PC-9 (cell line): ENCODE results near the gene ADAMTS12. TPM values are rescaled to one million over a fixed set of nuclear protein-coding genes. Genes with fewer than 3 reads are reported as not detected.

Experiments
- BruUV-seq: library from RNA; stranded (reverse); fragments of 400-500 nt; replicated peaks from 2 replicates; lab custom pipeline; 2021; lab: Mats Ljungman, UMichigan
- CTCF ChIA-PET: fragments of 300-600 bp; sonication (Branson Sonifier 250); formaldehyde crosslinking; loops from one replicate; lab custom pipeline; 2022; ENCODE audit warnings: antibody characterized with exemption; lab: Charles Lee
- POLR2A ChIA-PET: fragments of 300-600 bp; sonication (Branson Sonifier 250); formaldehyde crosslinking; loops from one replicate; lab custom pipeline; 2022; ENCODE audit warnings: antibody characterized with exemption; ENCODE audit not compliant: unreplicated experiment; lab: Charles Lee
- DNase-seq, 2 experiments: peaks; one replicate each; pipeline versions ENCODE4 v3.0.0 to v3.0.0-alpha.2; 2015 to 2022; ENCODE audit warnings: mixed read lengths in 1 of 2
- H2AFZ ChIP-seq: fragments of 200-600 bp; sonication (generic); 2 replicates; pipeline ENCODE4 v1.8.1; 2017; ENCODE audit warnings: antibody characterized with exemption
- H3F3A ChIP-seq: fragments of 200-600 bp; sonication (generic); 2 replicates; pipeline ENCODE4 v1.8.1; 2017; ENCODE audit warnings: antibody characterized with exemption, mild to moderate bottlenecking, low read depth; ENCODE audit not compliant: insufficient read depth
- H3K27ac ChIP-seq: fragments of 200-600 bp; sonication (generic); 2 replicates; pipeline ENCODE4 v1.6.1; 2016; ENCODE audit warnings: mixed run types
- H3K27me3 ChIP-seq: fragments of 200-600 bp; sonication (generic); 2 replicates; pipeline ENCODE4 v1.6.1; 2016; ENCODE audit warnings: low read depth, mixed run types; ENCODE audit not compliant: insufficient read depth
- H3K36me3 ChIP-seq: fragments of 200-600 bp; sonication (generic); 2 replicates; pipeline ENCODE4 v1.6.1; 2016; ENCODE audit warnings: low read depth, mixed run types
- H3K4me1 ChIP-seq: fragments of 200-600 bp; sonication (generic); replicated peaks from 2 replicates; pipeline ENCODE4 v1.6.1; 2016; ENCODE audit warnings: mixed run types; ENCODE audit not compliant: insufficient read depth
- H3K4me2 ChIP-seq: fragments of 200-600 bp; sonication (generic); 2 replicates; pipeline ENCODE4 v1.6.1; 2017; ENCODE audit warnings: mixed run types
- H3K4me3 ChIP-seq: fragments of 200-600 bp; sonication (generic); 2 replicates; pipeline ENCODE4 v1.6.1; 2016; ENCODE audit warnings: mixed run types
- H3K79me2 ChIP-seq: fragments of 200-600 bp; sonication (generic); 2 replicates; pipeline ENCODE4 v1.6.1; 2017; ENCODE audit warnings: low read depth, mixed run types
- H3K9me2 ChIP-seq: fragments of 200-600 bp; sonication (generic); 2 replicates; pipeline ENCODE4 v1.8.1; 2017; ENCODE audit warnings: mild to moderate bottlenecking; ENCODE audit not compliant: insufficient read depth
- H3K9me3 ChIP-seq: fragments of 200-600 bp; sonication (generic); 2 replicates; pipeline ENCODE4 v1.8.1; 2016; ENCODE audit warnings: low read depth; ENCODE audit not compliant: insufficient read depth
- H4K20me1 ChIP-seq: fragments of 200-600 bp; sonication (generic); 2 replicates; pipeline ENCODE4 v1.8.1; 2017; ENCODE audit not compliant: insufficient read depth
- CTCF ChIP-seq: fragments of 200-600 bp; sonication (generic); conservative IDR thresholded peaks from 2 replicates; pipeline ENCODE4 v1.6.1; 2017; ENCODE audit warnings: mixed run types, antibody characterized with exemption, mild to moderate bottlenecking, moderate library complexity
- EZH2 ChIP-seq: fragments of 200-600 bp; sonication (generic); IDR thresholded peaks from 2 replicates; pipeline ENCODE4 v1.8.0; 2017; ENCODE audit warnings: antibody characterized with exemption, low read depth
- intact Hi-C: fragments of 100-400 bp; cut with micrococcal nuclease; formaldehyde crosslinking; loops from one replicate; pipeline ENCODE4 v1.10.0; 2022; ENCODE audit not compliant: unreplicated experiment
- total RNA-seq: library from RNA; stranded (reverse); gene quantifications from 2 replicates; pipeline ENCODE4 v1.2.3, GENCODE V29; 2021

Gene ADAMTS12
- total RNA-seq, 1 experiment from 2014 or later, result 103 TPM

- H4K20me1 ChIP-seq, result peaks cover 4% of the 10 kb centered on the region; the same call in 1 of the 2 replicates
- CTCF ChIA-PET, result interaction anchor here (1.0 kb wide), 1 partner anchor 84 kb away, joined by 4 read pairs; no protein-coding TSS in a partner anchor
- no peaks in the 10 kb centered on the region for H3K9me2 ChIP-seq
- intact Hi-C loops, result no loop called here
- H3K4me1 ChIP-seq, result peaks cover 42% of the 10 kb centered on the region
- peaks cover 18% of the 10 kb centered on the region for H3K36me3 ChIP-seq
- H2AFZ ChIP-seq, result no peak overlapping the region
- no TSS peak for BruUV-seq
- TF ChIP-seq CTCF (no peak), EZH2 (no peak)
- no peak overlapping the region for H3K4me2 ChIP-seq
- no peaks in the 10 kb centered on the region for H3K27me3 ChIP-seq
- DNase-seq, result peak in 1 of 2 experiments; percentile 11
- H3K27ac ChIP-seq, result no peak overlapping the region
- H3K79me2 ChIP-seq, result peaks cover 100% of the 10 kb centered on the region
- POLR2A ChIA-PET, result no interaction called here
- H3F3A ChIP-seq, result peaks cover 8% of the 10 kb centered on the region; the same call in 1 of the 2 replicates
- no peak overlapping the region for H3K4me3 ChIP-seq
- H3K9me3 ChIP-seq, result no peaks in the 10 kb centered on the region
Measured at GRCh38 chr5:33886283-33886682, 5.5 kb downstream of the ADAMTS12 start.

DNA sequence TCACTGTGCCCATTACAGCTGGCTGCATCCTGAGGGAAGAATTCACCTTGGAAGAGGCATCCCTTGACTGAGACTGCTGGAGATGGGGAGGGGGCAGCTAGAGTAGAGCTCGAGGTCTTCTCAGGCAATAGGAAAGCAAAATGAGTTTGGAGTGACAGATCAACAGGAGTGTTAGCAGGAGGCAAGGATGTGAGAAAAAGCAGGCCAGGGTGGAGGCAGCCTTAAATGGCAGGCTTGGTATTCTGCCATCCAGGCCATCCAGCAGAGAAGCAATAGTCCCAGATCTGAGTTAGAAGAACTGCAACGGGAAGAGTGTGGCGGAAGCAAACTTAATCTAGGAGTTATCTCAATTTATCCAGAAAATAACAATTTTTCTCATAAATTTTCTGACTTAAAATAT lies 6.1 kb downstream of the ADAMTS12 start:
- no peaks in the 10 kb centered on the region for H3K27me3 ChIP-seq
- intact Hi-C loops, result no loop called here
- peaks cover 100% of the 10 kb centered on the region for H3K79me2 ChIP-seq

GRCh38 chr5:33883482-33883881 lies 8.3 kb downstream of the ADAMTS12 start:
- BruUV-seq, result no TSS peak
- Histone ChIP-seq H3K4me2 (no peak overlapping the region), H3K9me2 (no peaks in the 10 kb centered on the region), H3K4me1 (peaks cover 22% of the 10 kb centered on the region), H4K20me1 (no peaks in the 10 kb centered on the region; the same call in 1 of the 2 replicates), H3F3A (peaks cover 3% of the 10 kb centered on the region; the same call in 1 of the 2 replicates), H3K9me3 (no peaks in the 10 kb centered on the region; the same call in 1 of the 2 replicates), H3K27ac (no peak overlapping the region), H3K27me3 (no peaks in the 10 kb centered on the region), H3K4me3 (no peak overlapping the region), H2AFZ (no peak overlapping the region), H3K79me2 (peaks cover 100% of the 10 kb centered on the region), H3K36me3 (peaks cover 43% of the 10 kb centered on the region)
- intact Hi-C loops, result no loop called here
- ChIA-PET CTCF (no interaction called here), POLR2A (interaction anchor here (0.6 kb wide), 2 partner anchors 25 to 135 kb away, joined by 3 to 8 read pairs; no protein-coding TSS in a partner anchor)
- TF ChIP-seq EZH2, result no peak
- TF ChIP-seq CTCF, result no peak
- peak in 1 of 2 experiments; percentile 18 for DNase-seq

More for the DNA sequence above, 6.1 kb downstream of the ADAMTS12 start:
- Histone ChIP-seq H3K9me3 (no peaks in the 10 kb centered on the region), H3K9me2 (no peaks in the 10 kb centered on the region), H3K4me3 (no peak overlapping the region), H3K36me3 (peaks cover 24% of the 10 kb centered on the region), H3F3A (peaks cover 3% of the 10 kb centered on the region; the same call in 1 of the 2 replicates), H4K20me1 (peaks cover 4% of the 10 kb centered on the region; the same call in 1 of the 2 replicates), H3K27ac (no peak overlapping the region), H2AFZ (no peak overlapping the region), H3K4me1 (peaks cover 42% of the 10 kb centered on the region), H3K4me2 (no peak overlapping the region)
- no TSS peak for BruUV-seq
- ChIA-PET CTCF (no interaction called here), POLR2A (no interaction called here)
- TF ChIP-seq EZH2 (no peak), CTCF (no peak)
- no peak for DNase-seq
